HCT116 (cell line): ENCODE data around the gene ATOX1. TPM values are rescaled to one million over a fixed set of nuclear protein-coding genes. Genes with fewer than 3 reads are reported as not detected.

Source experiments
- ATAC-seq: fragments of 200-7000 bp; cut with Tn5 transposase; 2 replicates; pipeline ENCODE4 v1.9.1; 2020; ENCODE audit warnings: mild to moderate bottlenecking, moderate library complexity
- BruUV-seq: library from RNA; stranded (reverse); fragments of 400-500 nt; replicated peaks from 2 replicates; lab custom pipeline; 2021; lab: Mats Ljungman, UMichigan
- CTCF ChIA-PET: fragments of 300-600 bp; sonication (Branson Sonifier 250); formaldehyde crosslinking; loops from one replicate; lab custom pipeline; 2021; ENCODE audit warnings: antibody characterized with exemption; lab: Charles Lee
- POLR2A ChIA-PET: fragments of 300-600, 350-600 bp; sonication (Branson Sonifier 250); formaldehyde crosslinking; loops from one replicate; lab custom pipeline; 2021; ENCODE audit warnings: antibody characterized with exemption; lab: Charles Lee
- RAD21 ChIA-PET, 2 experiments: fragments of 300-600 bp; sonication (Branson Sonifier 250); formaldehyde crosslinking; loops; one replicate each; lab custom pipeline; 2023; ENCODE audit warnings: low total read pairs in 2 of 2; ENCODE audit not compliant: uncharacterized antibody in 2 of 2, unreplicated experiment in 2 of 2, low non-redundant PET in 1 of 2; lab: Charles Lee
- DNase-seq: peaks from one replicate; pipeline ENCODE4 v3.0.0-alpha.2; 2010; ENCODE audit warnings: low read depth, low spot score
- H2AFZ ChIP-seq: fragments of 200-600 bp; shearing (Covaris generic), sonication (generic); 2 replicates; pipeline ENCODE4 v1.6.1; 2017; ENCODE audit warnings: low read depth, mixed run types, mixed read lengths, antibody characterized with exemption, low read length; ENCODE audit not compliant: poor library complexity, severe bottlenecking
- H3K27ac ChIP-seq: 2 replicates; pipeline ENCODE4 v1.5.1; 2012; ENCODE audit warnings: low read depth, low read length
- H3K27me3 ChIP-seq: fragments of 200-600 bp; sonication (generic); 2 replicates; pipeline ENCODE4 v1.6.1; 2016; ENCODE audit warnings: mixed run types, low read length, mixed read lengths; ENCODE audit not compliant: insufficient read depth
- H3K36me3 ChIP-seq, 2 experiments: fragments of 200-500 bp in 1 of 2; fragments of 200-600 bp in 1 of 2; sonication (Bioruptor generic) in 1 of 2; sonication (generic) in 1 of 2; 2 replicates each; pipeline versions ENCODE4 v1.5.1 to v1.6.1; 2014 to 2016; ENCODE audit warnings: low read length in 2 of 2, inconsistent platforms in 1 of 2, mixed read lengths in 1 of 2, mixed run types in 1 of 2; ENCODE audit not compliant: insufficient read depth in 2 of 2, control insufficient read depth in 1 of 2
- H3K4me1 ChIP-seq, 2 experiments: fragments of 200-600 bp in 1 of 2; sonication (generic) in 1 of 2; 2 replicates each; pipeline versions ENCODE4 v1.5.1 to v1.6.1; 2012 to 2017; ENCODE audit warnings: low read length in 2 of 2, inconsistent platforms in 1 of 2, mild to moderate bottlenecking in 1 of 2, mixed read lengths in 1 of 2, mixed run types in 1 of 2, moderate library complexity in 1 of 2; ENCODE audit not compliant: insufficient read depth in 2 of 2, control insufficient read depth in 1 of 2
- H3K4me2 ChIP-seq: fragments of 200-600 bp; sonication (generic); 2 replicates; pipeline ENCODE4 v1.6.1; 2017; ENCODE audit warnings: mixed run types, low read length, mixed read lengths
- H3K4me3 ChIP-seq, 2 experiments: fragments of 200-600 bp in 1 of 2; sonication (generic) in 1 of 2; replicated peaks in 1 of 2; 2 replicates each; pipeline ENCODE4 v1.5.1; 2011 to 2016; ENCODE audit warnings: low read length in 2 of 2, control low read depth in 1 of 2, low read depth in 1 of 2, mild to moderate bottlenecking in 1 of 2, mixed read lengths in 1 of 2, mixed run types in 1 of 2
- H3K79me2 ChIP-seq: fragments of 200-600 bp; sonication (generic); 2 replicates; pipeline ENCODE4 v1.6.1; 2017; ENCODE audit warnings: mild to moderate bottlenecking, mixed run types, low read length, moderate library complexity, mixed read lengths; ENCODE audit not compliant: insufficient read depth
- H3K9ac ChIP-seq: fragments of 200-600 bp; sonication (generic); 2 replicates; pipeline ENCODE4 v1.6.1; 2016; ENCODE audit warnings: low read length, mixed read lengths
- H3K9me2 ChIP-seq: fragments of 200-600 bp; sonication (generic), shearing (Covaris generic); 2 replicates; pipeline ENCODE4 v1.6.1; 2017; ENCODE audit warnings: mixed run types, mild to moderate bottlenecking, moderate library complexity; ENCODE audit not compliant: insufficient read depth
- H3K9me3 ChIP-seq, 2 experiments: fragments of 200-500 bp in 1 of 2; fragments of 200-600 bp in 1 of 2; sonication (Bioruptor generic) in 1 of 2; sonication (generic) in 1 of 2; 2 replicates each; pipeline ENCODE4 v1.6.1; 2014 to 2017; ENCODE audit warnings: low read length in 2 of 2, mixed read lengths in 2 of 2, inconsistent platforms in 1 of 2, low read depth in 1 of 2, mild to moderate bottlenecking in 1 of 2, mixed run types in 1 of 2, moderate library complexity in 1 of 2; ENCODE audit not compliant: control insufficient read depth in 1 of 2, insufficient read depth in 1 of 2
- H4K20me1 ChIP-seq: fragments of 200-600 bp; sonication (generic), shearing (Covaris generic); 2 replicates; pipeline ENCODE4 v1.6.1; 2017; ENCODE audit warnings: mixed run types, mild to moderate bottlenecking, moderate library complexity; ENCODE audit not compliant: insufficient read depth
- EZH2 ChIP-seq: fragments of 200-600 bp; sonication (generic); IDR thresholded peaks from 2 replicates; pipeline ENCODE4 v1.6.1; 2017; ENCODE audit warnings: antibody characterized with exemption, mixed run types
- POLR2A ChIP-seq: IDR thresholded peaks from 2 replicates; pipeline ENCODE4 v1.7.0; 2011; ENCODE audit warnings: borderline replicate concordance; ENCODE audit not compliant: insufficient read depth, insufficient read length; ENCODE audit errors: extremely low read depth
- POLR2AphosphoS5 ChIP-seq: IDR thresholded peaks from 2 replicates; pipeline ENCODE4 v1.6.1; 2011; ENCODE audit warnings: mild to moderate bottlenecking, low read depth, low read length, moderate library complexity
- RAD21 ChIP-seq: IDR thresholded peaks from 2 replicates; pipeline ENCODE4 v1.6.1; 2012; ENCODE audit warnings: low read depth, mild to moderate bottlenecking
- TCF7L2 ChIP-seq: IDR thresholded peaks from 2 replicates; pipeline ENCODE4 v1.7.0; 2011; ENCODE audit warnings: borderline replicate concordance, inconsistent platforms; ENCODE audit not compliant: insufficient read depth, insufficient read length; ENCODE audit errors: extremely low read depth
- ZFX ChIP-seq: fragments of 450-650 bp; IDR thresholded peaks from 2 replicates; pipeline ENCODE4 v1.6.1; 2017
- ZNF274 ChIP-seq: fragments of 200-500 bp; sonication (Bioruptor generic); IDR thresholded peaks from 2 replicates; pipeline ENCODE4 v1.6.1; 2014; ENCODE audit warnings: mild to moderate bottlenecking, low read depth, low read length, inconsistent platforms
- intact Hi-C: fragments of 100-400 bp; cut with micrococcal nuclease; formaldehyde crosslinking; loops from 2 replicates; pipeline ENCODE4 v1.10.0; 2022
- total RNA-seq: library from RNA; stranded (reverse); gene quantifications from one replicate; pipeline ENCODE4 v1.2.1, GENCODE V29; 2021; ENCODE audit not compliant: unreplicated experiment

Gene ATOX1
- total RNA-seq, 1 experiment from 2014 or later = 66.2 TPM

DNA sequence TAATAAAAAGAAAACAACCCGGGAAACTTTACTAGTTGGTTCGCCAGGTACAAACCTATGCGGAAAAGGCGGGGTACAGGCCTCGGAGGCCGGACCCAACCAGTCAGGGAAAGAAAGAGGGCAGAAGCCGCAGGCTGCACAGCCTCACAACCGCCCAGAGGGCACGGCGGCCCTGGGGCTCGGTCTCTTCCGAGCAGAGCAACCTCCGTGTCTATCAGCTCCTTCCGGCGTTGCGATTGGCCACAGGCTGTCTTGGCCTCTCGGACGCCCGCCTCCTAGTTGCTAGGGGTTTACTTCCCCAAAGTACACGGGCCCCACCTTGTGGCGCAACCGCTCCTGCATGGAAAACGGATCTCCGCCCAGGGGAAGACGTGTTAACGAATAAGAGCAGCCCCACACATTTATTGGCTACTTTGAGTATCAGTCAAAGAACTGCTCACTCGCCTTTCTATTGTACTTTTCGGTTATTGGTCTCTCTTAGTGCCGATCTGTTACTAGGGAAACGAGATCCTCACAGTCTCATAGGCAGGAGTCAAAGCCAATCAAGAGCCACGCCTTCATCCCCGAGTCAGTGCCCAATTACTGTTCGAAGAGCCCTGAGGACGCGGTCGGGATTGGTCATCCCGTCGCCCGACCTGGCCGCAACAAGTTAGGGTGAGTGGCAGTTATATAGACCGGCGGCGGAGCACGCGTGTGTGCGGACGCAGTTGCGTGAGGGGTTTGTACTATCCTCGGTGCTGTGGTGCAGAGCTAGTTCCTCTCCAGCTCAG, 13.0 kb upstream of the ATOX1 start, which contains the start of gene G3BP1 (continued):
- TF ChIP-seq ZNF274 = no peak
- no peak for TF ChIP-seq TCF7L2
- peak; percentile 99 for TF ChIP-seq POLR2AphosphoS5
- TF ChIP-seq EZH2 = no peak

DNA sequence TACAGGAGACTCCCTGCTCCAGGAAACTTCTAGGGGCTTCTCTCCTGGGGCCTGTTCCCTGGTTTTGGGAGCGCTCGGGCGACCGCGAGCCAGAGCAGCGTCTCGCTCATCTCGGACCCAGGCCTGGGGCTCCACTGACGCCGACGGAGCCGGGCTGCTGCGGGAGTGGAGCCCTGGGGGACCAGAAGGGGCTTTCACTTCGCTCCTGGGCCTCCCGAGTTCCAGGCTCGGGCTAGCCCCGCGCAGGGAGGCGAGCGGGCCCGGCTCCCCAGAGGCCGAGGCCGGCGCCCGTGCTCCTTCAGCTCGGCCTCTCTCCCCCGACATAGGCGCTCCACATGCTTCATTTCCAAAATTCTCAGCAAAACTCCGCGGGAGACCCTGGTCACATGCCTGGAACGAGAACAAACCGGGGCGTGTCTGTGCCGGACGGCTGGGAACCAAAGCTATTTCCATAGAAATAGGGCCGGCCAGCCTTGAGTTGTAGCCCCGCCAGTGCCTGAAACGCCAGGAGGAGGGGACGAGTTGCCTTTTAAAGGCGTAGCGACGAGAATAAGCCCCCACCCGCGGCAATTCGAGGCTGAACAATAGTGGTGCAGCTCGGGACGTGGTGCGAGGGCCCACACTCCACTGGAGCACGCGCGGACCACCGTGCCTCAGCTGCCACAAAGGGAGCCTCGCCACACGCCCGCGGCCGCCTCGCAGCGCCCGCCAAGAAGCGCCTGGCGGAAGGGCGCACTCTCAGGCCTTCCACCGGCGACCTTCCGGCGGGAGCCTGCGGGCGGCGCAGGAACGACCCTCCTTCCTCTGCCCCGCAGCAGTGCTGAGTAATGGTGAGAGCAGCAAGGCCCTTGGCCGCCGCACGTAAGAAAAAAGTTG, 12.2 kb upstream of the ATOX1 start:
- Histone ChIP-seq H3K4me1 (peaks cover 10 to 26% of the 10 kb centered on the region in 2 experiments; a peak in 3 of 4 replicates), H3K4me2 (peak overlapping the region; percentile 93), H3K4me3 (peak overlapping the region; percentile 67 to 79), H3K9me2 (no peaks in the 10 kb centered on the region), H3K36me3 (no peaks in the 10 kb centered on the region; a peak in 1 of 4 replicates), H3K9ac (peak overlapping the region; percentile 99), H3K79me2 (peaks cover 42% of the 10 kb centered on the region), H4K20me1 (peaks cover 29% of the 10 kb centered on the region), H3K27ac (peak overlapping the region; percentile 97), H3K9me3 (no peaks in the 10 kb centered on the region), H2AFZ (no peak overlapping the region), H3K27me3 (no peaks in the 10 kb centered on the region)
- ATAC-seq (peak; percentile 18), DNase-seq (no peak)
- POLR2A ChIA-PET = interaction anchor here (1.0 to 3.3 kb wide), 12 partner anchors 9 to 518 kb away, joined by 3 to 27 read pairs (median 7); partner anchors contain the start of genes ATOX1 and GM2A
- TF ChIP-seq POLR2A (no peak), ZFX (peak; percentile 97), RAD21 (no peak)
- TSS peak; percentile 86 for BruUV-seq
- CTCF ChIA-PET = interaction anchor here (0.6 to 1.5 kb wide), 11 partner anchors 13 to 743 kb away, joined by 3 to 9 read pairs (median 4); partner anchors contain the start of genes GM2A and SLC36A1
- RAD21 ChIA-PET = interaction anchor here (0.5 to 1.3 kb wide), 2 partner anchors 30 to 533 kb away, joined by 3 to 4 read pairs; no protein-coding TSS in a partner anchor
- intact Hi-C loops = loop anchor here (1.0 kb wide), 3 partner anchors 12 to 111 kb away; partner anchors contain the start of gene ATOX1
